ENCODE results near the gene ZNF282.
"Not testable (repeated sequence)": the region's sequence is repeated elsewhere in the genome, so short reads cannot be mapped to it uniquely, and the experiment has no call there.

DNA sequence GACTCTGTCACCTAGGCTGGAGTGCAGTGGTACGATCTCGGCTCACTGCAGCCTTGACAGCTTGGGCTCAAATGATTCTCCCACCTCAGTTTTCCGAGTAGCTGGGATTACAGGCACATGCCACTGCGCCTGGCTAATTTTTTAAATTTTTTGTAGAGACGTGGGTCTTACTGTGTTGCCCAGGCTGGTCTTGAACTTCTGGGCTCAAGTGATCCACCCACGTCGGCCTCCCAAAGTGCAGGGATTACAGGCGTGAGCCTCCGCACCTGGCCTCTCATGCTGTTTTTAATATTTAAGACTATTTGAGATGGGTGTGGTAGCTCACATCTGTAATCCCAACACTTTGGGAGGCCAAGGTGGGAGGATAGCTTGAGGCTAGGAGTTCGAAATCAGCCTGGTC lies 56.2 kb downstream of the ZNF282 start:
- TF ChIP-seq, protein P1, sequence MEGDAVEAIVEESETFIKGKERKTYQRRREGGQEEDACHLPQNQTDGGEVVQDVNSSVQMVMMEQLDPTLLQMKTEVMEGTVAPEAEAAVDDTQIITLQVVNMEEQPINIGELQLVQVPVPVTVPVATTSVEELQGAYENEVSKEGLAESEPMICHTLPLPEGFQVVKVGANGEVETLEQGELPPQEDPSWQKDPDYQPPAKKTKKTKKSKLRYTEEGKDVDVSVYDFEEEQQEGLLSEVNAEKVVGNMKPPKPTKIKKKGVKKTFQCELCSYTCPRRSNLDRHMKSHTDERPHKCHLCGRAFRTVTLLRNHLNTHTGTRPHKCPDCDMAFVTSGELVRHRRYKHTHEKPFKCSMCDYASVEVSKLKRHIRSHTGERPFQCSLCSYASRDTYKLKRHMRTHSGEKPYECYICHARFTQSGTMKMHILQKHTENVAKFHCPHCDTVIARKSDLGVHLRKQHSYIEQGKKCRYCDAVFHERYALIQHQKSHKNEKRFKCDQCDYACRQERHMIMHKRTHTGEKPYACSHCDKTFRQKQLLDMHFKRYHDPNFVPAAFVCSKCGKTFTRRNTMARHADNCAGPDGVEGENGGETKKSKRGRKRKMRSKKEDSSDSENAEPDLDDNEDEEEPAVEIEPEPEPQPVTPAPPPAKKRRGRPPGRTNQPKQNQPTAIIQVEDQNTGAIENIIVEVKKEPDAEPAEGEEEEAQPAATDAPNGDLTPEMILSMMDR (IDR thresholded peaks at IDR 0.05), result not testable (repeated sequence)
- not testable (repeated sequence) for TF ChIP-seq POLR2AphosphoS5 (IDR thresholded peaks at IDR 0.05); EP300 (IDR thresholded peaks at IDR 0.05); POLR2A (IDR thresholded peaks at IDR 0.05; ENCODE audit: low read depth)
